ENCODE measurements around the gene SDK2. TPM values are rescaled to one million over a fixed set of nuclear protein-coding genes. Genes with fewer than 3 reads are reported as not detected.

SDK2 gene
- total RNA-seq, 2 donors from 2014 or later: 1.5 to 5.6 TPM

DNA sequence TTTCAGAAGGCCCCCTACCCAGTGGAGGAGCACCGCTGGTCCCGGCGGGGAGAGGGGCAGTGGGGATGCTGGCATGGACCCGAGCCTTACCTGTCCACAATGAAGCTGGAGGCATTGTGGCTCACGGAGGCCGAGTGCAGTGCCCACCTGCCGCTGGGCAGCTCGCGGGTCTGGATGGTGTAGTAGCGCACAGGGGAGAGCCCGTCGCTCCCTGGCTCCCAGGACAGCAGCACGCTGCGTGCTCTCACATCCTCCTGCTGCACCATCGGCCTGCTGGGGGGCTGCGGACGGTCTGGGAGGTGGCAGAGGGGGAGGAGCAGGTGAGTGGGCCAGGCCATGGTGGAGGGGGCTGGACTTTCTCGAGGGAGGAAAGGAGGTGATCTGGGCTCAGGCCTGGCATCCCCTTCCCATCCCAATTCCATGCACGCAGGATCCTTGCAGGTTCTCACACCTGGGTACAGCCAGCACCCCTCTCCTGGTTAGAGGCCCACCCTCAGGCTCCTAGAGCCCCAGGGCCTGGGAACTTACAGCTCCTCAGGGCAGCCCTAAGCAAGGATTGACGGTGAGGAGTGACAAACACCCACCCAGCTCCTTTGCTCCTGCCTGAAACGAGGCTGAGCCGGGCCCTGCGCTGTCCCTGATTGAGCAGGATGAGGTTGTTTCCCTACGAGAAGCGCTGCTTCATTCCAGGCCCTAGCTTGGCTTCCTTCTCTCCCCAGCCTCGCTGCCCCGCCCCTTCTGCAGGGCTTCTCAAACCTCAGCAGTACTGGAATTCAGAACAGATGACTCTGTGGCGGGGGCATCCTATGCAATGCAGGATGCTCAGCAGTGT lies 256.3 kb downstream of the SDK2 start:
- no peak for TF ChIP-seq CTCF (IDR thresholded peaks at IDR 0.05)
- DNase-seq (ENCODE audit: low spot score): no peak

DNA sequence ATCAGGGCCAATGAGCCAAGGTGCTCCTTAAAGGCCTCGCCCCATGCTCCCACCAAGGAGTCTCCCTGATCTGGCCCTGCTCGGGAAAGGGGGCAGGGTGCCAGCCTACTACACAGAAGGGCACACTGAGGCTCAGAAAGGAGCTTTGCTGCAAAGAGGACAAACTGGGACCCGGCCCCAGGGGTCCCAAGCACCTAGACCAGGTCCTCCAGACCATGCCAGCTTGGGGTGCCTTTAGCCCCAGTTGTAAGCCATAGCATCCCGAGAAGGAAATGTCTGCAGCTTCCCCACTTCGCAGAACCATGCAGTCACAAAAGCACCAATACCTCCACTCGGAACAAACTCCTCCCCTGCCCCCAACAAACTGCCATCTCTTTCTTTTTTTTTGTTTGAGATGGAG lies 257.7 kb downstream of the SDK2 start:
- no peak overlapping the region for H3K27ac ChIP-seq
- H3K27me3 ChIP-seq: no peaks in the 10 kb centered on the region
- no peaks in the 10 kb centered on the region for H3K4me1 ChIP-seq
- no peak for DNase-seq (ENCODE audit: low spot score)
- H3K4me3 ChIP-seq: no peak overlapping the region
- no peaks in the 10 kb centered on the region for H3K36me3 ChIP-seq
- H3K9me3 ChIP-seq: no peaks in the 10 kb centered on the region
- no peak for TF ChIP-seq CTCF (IDR thresholded peaks at IDR 0.05)

More for the DNA sequence above, 256.3 kb downstream of the SDK2 start:
- Histone ChIP-seq H3K27ac (no peak overlapping the region), H3K4me1 (no peaks in the 10 kb centered on the region), H3K27me3 (no peaks in the 10 kb centered on the region), H3K36me3 (no peaks in the 10 kb centered on the region), H3K4me3 (no peak overlapping the region), H3K9me3 (no peaks in the 10 kb centered on the region)

- Histone ChIP-seq H3K4me3 (no peak overlapping the region), H3K4me1 (no peaks in the 10 kb centered on the region), H3K27me3 (no peaks in the 10 kb centered on the region), H3K9me3 (no peaks in the 10 kb centered on the region), H3K27ac (no peak overlapping the region), H3K36me3 (no peaks in the 10 kb centered on the region)
- DNase-seq (ENCODE audit: low spot score): no peak
- no peak for TF ChIP-seq CTCF (IDR thresholded peaks at IDR 0.05)
Measured at GRCh38 chr17:73384926-73385325, 259.3 kb downstream of the SDK2 start.

GRCh38 chr17:73380439-73381106 lies 263.7 kb downstream of the SDK2 start:
- H3K27ac ChIP-seq: no peak overlapping the region
- H3K4me3 ChIP-seq: no peak overlapping the region
- TF ChIP-seq CTCF (IDR thresholded peaks at IDR 0.05): no peak
- H3K9me3 ChIP-seq: no peaks in the 10 kb centered on the region
- H3K4me1 ChIP-seq: no peaks in the 10 kb centered on the region
- no peak for DNase-seq (ENCODE audit: low spot score)
- no peaks in the 10 kb centered on the region for H3K36me3 ChIP-seq
- H3K27me3 ChIP-seq: no peaks in the 10 kb centered on the region

- H3K36me3 ChIP-seq: no peaks in the 10 kb centered on the region
- no peak overlapping the region for H3K27ac ChIP-seq
- no peaks in the 10 kb centered on the region for H3K27me3 ChIP-seq
- H3K9me3 ChIP-seq: no peaks in the 10 kb centered on the region
- H3K4me1 ChIP-seq: no peaks in the 10 kb centered on the region
- TF ChIP-seq CTCF (IDR thresholded peaks at IDR 0.05): no peak
- no peak overlapping the region for H3K4me3 ChIP-seq
- DNase-seq (ENCODE audit: low spot score): no peak
Measured at GRCh38 chr17:73379826-73380225, 264.4 kb downstream of the SDK2 start.

All from right atrium auricular region (tissue), 2 donors.